IPS-NIHi7 (cell line): Measurements from ENCODE around the gene ARHGEF40.

Experiments
- DNase-seq: peaks from one replicate; pipeline ENCODE4 v3.0.0; 2012; ENCODE audit warnings: mixed read lengths; ENCODE audit errors: extremely low spot score

The ARHGEF40 gene

DNA sequence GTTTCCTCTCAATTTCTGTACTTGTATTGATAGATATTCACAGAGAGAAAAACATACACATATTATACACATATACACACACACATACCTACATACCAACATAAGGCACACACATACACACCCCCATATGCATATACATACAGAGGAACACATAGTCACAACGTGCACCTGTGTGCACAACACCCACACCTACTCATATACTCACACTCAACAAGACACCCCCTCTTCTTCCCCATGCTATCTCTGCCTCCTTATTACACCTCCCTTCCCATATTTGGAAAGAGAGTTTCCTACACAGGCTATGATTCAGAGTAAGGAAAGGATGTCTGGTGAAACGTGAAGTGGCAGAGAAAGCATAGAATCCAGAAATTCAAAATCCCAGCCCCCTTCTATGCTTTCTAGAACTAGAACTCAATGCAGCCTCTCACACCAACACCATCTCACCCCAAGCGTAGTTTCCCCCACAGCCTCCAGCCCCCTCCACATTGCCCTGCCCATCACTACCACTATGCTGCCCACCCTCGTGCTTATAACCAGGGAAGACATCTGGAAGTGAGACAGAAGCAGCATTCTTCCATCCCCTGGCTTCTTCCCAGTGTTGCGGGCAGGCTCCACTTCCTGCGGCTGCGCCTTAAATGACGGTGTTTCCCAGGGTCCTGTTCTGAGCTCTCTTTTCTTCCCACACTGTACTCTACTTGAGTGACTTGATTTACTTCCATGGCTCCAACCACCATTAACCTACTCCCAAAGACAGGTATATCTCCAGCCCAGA is 10.1 kb upstream of the ARHGEF40 start:
- no peak for DNase-seq

GRCh38 chr14:21060614-21061346 is 9.3 kb upstream of the ARHGEF40 start:
- DNase-seq, result no peak

- DNase-seq, result no peak
Measured at GRCh38 chr14:21061347-21061668, 8.8 kb upstream of the ARHGEF40 start.

- no peak for DNase-seq
Measured at GRCh38 chr14:21063479-21063878, 6.6 kb upstream of the ARHGEF40 start.

DNA sequence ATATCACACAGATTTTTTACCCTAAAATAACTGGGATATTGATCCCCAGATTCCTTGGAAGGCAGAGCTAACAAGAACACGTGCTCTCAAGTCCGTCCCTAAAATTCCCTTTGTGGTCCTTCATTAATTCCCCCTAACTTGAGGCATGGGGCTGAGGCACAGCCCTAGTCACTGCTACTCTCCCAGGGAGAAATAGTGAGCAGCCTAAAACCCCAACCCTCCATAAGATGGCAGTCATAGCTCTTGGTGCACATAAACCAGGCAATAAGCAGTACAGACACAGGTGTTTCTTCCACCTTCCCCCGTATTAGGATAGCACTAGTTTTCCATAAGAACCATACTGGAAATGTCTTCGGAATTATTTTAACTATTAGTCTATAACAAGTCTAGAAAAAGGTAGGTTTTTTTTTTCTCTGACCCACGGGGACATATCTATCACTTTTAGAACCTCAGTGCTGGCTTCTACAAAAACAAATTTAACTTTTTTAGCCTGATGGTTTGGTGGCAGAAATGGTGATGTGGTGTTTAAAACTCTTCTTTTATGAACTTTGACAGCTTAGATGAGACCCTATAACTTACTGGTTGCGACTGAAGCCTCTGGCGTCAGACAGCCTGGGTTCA is 3.1 kb upstream of the ARHGEF40 start:
- peak; percentile 35 for DNase-seq

GRCh38 chr14:21068521-21069387 is 1.4 kb upstream of the ARHGEF40 start:
- peak; percentile 65 for DNase-seq

- peak; percentile 71 for DNase-seq
Measured at GRCh38 chr14:21069388-21070082, 569 bp upstream of the ARHGEF40 start.

DNA sequence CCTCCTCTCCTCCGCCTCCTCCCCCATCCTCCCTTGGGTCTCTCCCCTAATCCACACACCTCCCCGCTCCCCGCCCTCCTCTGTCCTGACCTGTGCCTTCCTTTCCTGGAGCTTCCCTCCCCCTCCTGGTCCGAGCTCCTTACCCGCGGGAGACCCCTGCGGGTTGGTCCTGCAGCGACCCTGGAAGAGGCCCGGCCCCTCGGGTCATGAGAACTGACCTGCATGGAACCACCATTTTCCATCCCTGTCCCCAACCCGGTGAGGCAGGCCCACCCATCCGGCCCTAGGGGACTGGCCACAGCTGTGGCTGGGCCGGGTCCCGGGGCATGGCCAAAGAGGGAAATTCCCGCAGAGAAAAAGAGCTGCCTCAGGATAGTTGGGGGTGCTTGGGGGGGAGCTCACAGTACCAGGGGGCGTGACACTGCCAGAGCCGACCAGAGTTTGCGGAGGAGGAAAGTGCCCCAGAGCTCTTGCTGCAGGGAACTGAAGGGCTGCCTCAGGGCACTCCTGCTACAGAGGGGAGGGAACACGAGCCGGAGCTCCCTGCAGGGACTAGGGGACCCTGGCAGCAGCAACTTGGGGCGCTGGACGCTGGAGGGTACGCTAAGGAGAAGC is 613 bp downstream of the ARHGEF40 start:
- DNase-seq, result peak; percentile 73

GRCh38 chr14:21071225-21072030 is 1.3 kb downstream of the ARHGEF40 start:
- peak; percentile 86 for DNase-seq

DNA sequence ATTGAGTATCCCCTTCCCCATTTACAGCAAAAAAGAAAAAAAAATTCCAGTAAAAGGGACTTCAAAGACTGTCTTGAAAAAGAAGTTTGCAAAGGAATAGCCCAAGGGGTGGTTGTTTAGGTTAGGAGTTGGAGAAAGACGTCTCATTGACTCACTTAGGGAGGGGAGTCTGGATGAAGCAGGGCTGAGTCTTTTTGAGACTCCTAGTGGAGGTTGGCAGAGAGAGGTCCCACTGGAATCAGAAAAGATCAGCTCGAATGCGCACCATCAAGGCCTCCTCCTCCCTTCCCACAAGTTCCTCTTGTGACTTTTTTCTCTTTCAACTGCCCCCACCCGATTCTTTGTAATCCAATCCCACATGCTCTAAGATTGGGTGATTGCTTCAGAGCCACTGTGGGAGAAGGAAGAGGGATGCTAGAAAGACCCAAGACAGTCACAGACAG is 1.9 kb downstream of the ARHGEF40 start:
- no peak for DNase-seq

- DNase-seq, result no peak
Measured at GRCh38 chr14:21072781-21073339, 2.8 kb downstream of the ARHGEF40 start.

- DNase-seq, result no peak
Measured at GRCh38 chr14:21073921-21074320, 3.8 kb downstream of the ARHGEF40 start.

GRCh38 chr14:21074398-21075272 is 4.5 kb downstream of the ARHGEF40 start:
- no peak for DNase-seq

- DNase-seq, result no peak
Measured at GRCh38 chr14:21075719-21076437, 5.8 kb downstream of the ARHGEF40 start.

- DNase-seq, result no peak
Measured at GRCh38 chr14:21077672-21078071, 7.6 kb downstream of the ARHGEF40 start.

DNA sequence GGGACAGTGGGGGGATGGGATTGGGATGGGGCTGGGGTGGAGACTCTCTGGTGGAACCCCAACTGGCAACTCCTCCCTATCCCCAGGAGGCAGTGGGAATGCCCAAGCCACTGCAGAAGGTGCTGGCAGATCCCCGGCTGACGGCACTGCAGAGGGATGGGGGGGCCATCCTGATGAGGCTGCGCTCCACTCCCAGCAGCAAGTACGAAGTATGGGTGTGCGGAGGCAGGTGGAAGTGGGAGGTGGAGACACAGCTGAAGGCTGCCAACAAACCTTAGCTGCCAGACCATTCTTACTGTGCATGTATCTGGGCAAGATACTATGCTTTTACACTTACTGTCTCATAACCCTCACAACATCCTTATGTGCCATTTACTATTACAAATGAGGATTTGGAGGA is 8.2 kb downstream of the ARHGEF40 start:
- DNase-seq, result no peak

- DNase-seq, result no peak
Measured at GRCh38 chr14:21078726-21079125, 8.6 kb downstream of the ARHGEF40 start.
